HepG2 (cell line): ENCODE data around the gene SUSD3.

Experiments used
- ATM ChIP-seq: fragments of 450-650 bp; IDR thresholded peaks from 2 replicates; pipeline ENCODE4 v1.7.1; 2017; ENCODE audit warnings: mild to moderate bottlenecking, borderline replicate concordance
- CBX5 ChIP-seq: sonication (generic); formaldehyde crosslinking; IDR thresholded peaks from 2 replicates; pipeline ENCODE4 v1.4.0; 2020; ENCODE audit warnings: missing genetic modification reagents, borderline replicate concordance
- GTF3A ChIP-seq: sonication (generic); formaldehyde crosslinking; conservative IDR thresholded peaks from 2 replicates; pipeline ENCODE4 v1.4.0; 2020; ENCODE audit warnings: mild to moderate bottlenecking, missing genetic modification reagents
- MYC ChIP-seq: sonication (generic); formaldehyde crosslinking; IDR thresholded peaks from 2 replicates; pipeline ENCODE4 v1.9.0; 2021; ENCODE audit warnings: missing genetic modification reagents, borderline replicate concordance
- NR2F2 ChIP-seq: IDR thresholded peaks from 2 replicates; pipeline ENCODE4 v1.6.1; 2012; ENCODE audit warnings: low read depth, inconsistent platforms, borderline replicate concordance
- POLR2A ChIP-seq, 2 experiments: IDR thresholded peaks; 2 replicates each; pipeline ENCODE4 v1.6.1; 2011; ENCODE audit warnings: low read depth in 2 of 2, low read length in 2 of 2, mild to moderate bottlenecking in 1 of 2, moderate library complexity in 1 of 2; ENCODE audit not compliant: insufficient read depth in 1 of 2
- SOX13 ChIP-seq, 3 experiments: fragments of 450-650 bp in 1 of 3; sonication (generic) in 1 of 3; formaldehyde crosslinking in 1 of 3; IDR thresholded peaks in 2 of 3; conservative IDR thresholded peaks in 1 of 3; 2 replicates each; pipeline versions ENCODE4 v1.5.0 to v1.6.1; 2016 to 2020; ENCODE audit warnings: antibody characterized with exemption in 1 of 3, mild to moderate bottlenecking in 1 of 3, missing compliant biosample characterization in 1 of 3, missing genetic modification reagents in 1 of 3, moderate library complexity in 1 of 3
- TCF7L2 ChIP-seq: IDR thresholded peaks from 2 replicates; pipeline ENCODE4 v1.6.1; 2011; ENCODE audit warnings: mild to moderate bottlenecking, low read depth, low read length, moderate library complexity
- TEAD2 ChIP-seq: sonication (generic); formaldehyde crosslinking; IDR thresholded peaks from 2 replicates; pipeline ENCODE4 v1.9.0; 2021; ENCODE audit warnings: missing genetic modification reagents
- ZMYM2 ChIP-seq: sonication (generic); formaldehyde crosslinking; IDR thresholded peaks from 2 replicates; pipeline ENCODE4 v1.8.0; 2022; ENCODE audit warnings: mild to moderate bottlenecking, missing genetic modification reagents
- ZNF598 ChIP-seq: sonication (generic); formaldehyde crosslinking; IDR thresholded peaks from 2 replicates; pipeline ENCODE4 v1.5.1; 2020; ENCODE audit warnings: mild to moderate bottlenecking, missing genetic modification reagents, borderline replicate concordance
- TF ChIP-seq, protein P1 (sequence below): sonication (generic); formaldehyde crosslinking; IDR thresholded peaks from 2 replicates; pipeline ENCODE4 v1.4.0; 2020; ENCODE audit warnings: mild to moderate bottlenecking, missing genetic modification reagents
- TF ChIP-seq, protein P2 (sequence below): sonication (generic); formaldehyde crosslinking; IDR thresholded peaks from 2 replicates; pipeline ENCODE4 v1.5.0; 2020; ENCODE audit warnings: mild to moderate bottlenecking, missing genetic modification reagents, moderate library complexity
- TF ChIP-seq, protein P3 (sequence below): sonication (generic); formaldehyde crosslinking; IDR thresholded peaks from 2 replicates; pipeline ENCODE4 v1.4.0; 2020; ENCODE audit warnings: low read depth, missing genetic modification reagents

DNA sequence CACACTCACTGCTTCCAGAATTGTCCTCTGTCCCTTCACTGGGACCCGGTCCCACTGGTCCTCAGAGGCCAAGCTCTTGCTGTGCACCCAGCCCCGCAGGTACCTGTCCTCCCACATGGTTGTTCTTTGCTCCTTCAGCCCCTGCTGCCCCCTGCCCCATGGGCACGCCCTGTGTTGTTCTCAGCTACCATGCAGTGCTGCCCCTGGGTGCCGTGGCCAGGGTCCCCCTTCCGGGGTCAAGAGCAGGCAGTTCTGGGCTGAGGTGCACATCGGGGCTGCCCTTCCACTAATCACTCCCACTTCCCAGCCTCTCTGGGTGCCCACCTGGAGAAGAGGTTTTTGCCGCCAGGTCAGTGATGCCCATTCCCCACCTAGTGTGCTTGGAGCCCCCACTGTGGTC, 31.9 kb upstream of the SUSD3 start:
- TF ChIP-seq TEAD2 (no peak), TCF7L2 (no peak), NR2F2 (no peak), SOX13 (IDR thresholded peaks at IDR 0.05) (no peak), SOX13 (CRISPR knock-in tag; conservative IDR thresholded peaks at IDR 0.05 in 1 of 2, IDR thresholded peaks at IDR 0.05 in 1 of 2) (no peak), ATM (no peak), POLR2A (IDR thresholded peaks at IDR 0.05; ENCODE audit: insufficient read depth in 1 of 2, low read depth in 2 of 2, low read length in 2 of 2) (no peak), GTF3A (CRISPR knock-in tag) (no peak), ZNF598 (CRISPR knock-in tag) (no peak), CBX5 (CRISPR knock-in tag) (no peak), MYC (no peak), ZMYM2 (CRISPR knock-in tag) (no peak)
- TF ChIP-seq, protein P1, sequence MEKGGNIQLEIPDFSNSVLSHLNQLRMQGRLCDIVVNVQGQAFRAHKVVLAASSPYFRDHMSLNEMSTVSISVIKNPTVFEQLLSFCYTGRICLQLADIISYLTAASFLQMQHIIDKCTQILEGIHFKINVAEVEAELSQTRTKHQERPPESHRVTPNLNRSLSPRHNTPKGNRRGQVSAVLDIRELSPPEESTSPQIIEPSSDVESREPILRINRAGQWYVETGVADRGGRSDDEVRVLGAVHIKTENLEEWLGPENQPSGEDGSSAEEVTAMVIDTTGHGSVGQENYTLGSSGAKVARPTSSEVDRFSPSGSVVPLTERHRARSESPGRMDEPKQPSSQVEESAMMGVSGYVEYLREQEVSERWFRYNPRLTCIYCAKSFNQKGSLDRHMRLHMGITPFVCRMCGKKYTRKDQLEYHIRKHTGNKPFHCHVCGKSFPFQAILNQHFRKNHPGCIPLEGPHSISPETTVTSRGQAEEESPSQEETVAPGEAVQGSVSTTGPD = no peak
- TF ChIP-seq, protein P2, sequence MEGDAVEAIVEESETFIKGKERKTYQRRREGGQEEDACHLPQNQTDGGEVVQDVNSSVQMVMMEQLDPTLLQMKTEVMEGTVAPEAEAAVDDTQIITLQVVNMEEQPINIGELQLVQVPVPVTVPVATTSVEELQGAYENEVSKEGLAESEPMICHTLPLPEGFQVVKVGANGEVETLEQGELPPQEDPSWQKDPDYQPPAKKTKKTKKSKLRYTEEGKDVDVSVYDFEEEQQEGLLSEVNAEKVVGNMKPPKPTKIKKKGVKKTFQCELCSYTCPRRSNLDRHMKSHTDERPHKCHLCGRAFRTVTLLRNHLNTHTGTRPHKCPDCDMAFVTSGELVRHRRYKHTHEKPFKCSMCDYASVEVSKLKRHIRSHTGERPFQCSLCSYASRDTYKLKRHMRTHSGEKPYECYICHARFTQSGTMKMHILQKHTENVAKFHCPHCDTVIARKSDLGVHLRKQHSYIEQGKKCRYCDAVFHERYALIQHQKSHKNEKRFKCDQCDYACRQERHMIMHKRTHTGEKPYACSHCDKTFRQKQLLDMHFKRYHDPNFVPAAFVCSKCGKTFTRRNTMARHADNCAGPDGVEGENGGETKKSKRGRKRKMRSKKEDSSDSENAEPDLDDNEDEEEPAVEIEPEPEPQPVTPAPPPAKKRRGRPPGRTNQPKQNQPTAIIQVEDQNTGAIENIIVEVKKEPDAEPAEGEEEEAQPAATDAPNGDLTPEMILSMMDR = no peak
- TF ChIP-seq, protein P3, sequence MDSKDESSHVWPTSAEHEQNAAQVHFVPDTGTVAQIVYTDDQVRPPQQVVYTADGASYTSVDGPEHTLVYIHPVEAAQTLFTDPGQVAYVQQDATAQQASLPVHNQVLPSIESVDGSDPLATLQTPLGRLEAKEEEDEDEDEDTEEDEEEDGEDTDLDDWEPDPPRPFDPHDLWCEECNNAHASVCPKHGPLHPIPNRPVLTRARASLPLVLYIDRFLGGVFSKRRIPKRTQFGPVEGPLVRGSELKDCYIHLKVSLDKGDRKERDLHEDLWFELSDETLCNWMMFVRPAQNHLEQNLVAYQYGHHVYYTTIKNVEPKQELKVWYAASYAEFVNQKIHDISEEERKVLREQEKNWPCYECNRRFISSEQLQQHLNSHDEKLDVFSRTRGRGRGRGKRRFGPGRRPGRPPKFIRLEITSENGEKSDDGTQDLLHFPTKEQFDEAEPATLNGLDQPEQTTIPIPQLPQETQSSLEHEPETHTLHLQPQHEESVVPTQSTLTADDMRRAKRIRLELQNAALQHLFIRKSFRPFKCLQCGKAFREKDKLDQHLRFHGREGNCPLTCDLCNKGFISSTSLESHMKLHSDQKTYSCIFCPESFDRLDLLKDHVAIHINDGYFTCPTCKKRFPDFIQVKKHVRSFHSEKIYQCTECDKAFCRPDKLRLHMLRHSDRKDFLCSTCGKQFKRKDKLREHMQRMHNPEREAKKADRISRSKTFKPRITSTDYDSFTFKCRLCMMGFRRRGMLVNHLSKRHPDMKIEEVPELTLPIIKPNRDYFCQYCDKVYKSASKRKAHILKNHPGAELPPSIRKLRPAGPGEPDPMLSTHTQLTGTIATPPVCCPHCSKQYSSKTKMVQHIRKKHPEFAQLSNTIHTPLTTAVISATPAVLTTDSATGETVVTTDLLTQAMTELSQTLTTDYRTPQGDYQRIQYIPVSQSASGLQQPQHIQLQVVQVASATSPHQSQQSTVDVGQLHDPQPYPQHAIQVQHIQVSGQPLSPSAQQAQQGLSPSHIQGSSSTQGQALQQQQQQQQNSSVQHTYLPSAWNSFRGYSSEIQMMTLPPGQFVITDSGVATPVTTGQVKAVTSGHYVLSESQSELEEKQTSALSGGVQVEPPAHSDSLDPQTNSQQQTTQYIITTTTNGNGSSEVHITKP (CRISPR knock-in tag) = no peak
